Ishikawa (cell line): ENCODE measurements around the gene MORC3.

Experiments used
- CEBPB ChIP-seq: IDR thresholded peaks from 2 replicates; pipeline ENCODE4 v1.6.1; 2012
- NFIC ChIP-seq: IDR thresholded peaks from 2 replicates; pipeline ENCODE4 v1.6.1; 2012
- REST ChIP-seq: IDR thresholded peaks from 2 replicates; pipeline ENCODE4 v1.6.1; 2012; ENCODE audit warnings: low read depth, mild to moderate bottlenecking
- ZBTB7A ChIP-seq: IDR thresholded peaks from 2 replicates; pipeline ENCODE4 v1.6.1; 2012; ENCODE audit warnings: low read depth

GRCh38 chr21:36423771-36424433 is 103.9 kb downstream of the MORC3 start:
- TF ChIP-seq ZBTB7A (no peak), NFIC (no peak), REST (no peak), CEBPB (no peak)
